HG03378 (cell line): Measurements from ENCODE around the gene ABI3BP.
A peak's percentile ranks its signal among the peaks of the same experiment; 100 is the strongest.
"Not testable (repeated sequence)": the region's sequence is repeated elsewhere in the genome, so short reads cannot be mapped to it uniquely, and the experiment has no call there.

Experiments
- ATAC-seq: cut with Tn5 transposase; IDR thresholded peaks from one replicate; pipeline ENCODE4 v1.9.1; 2021; ENCODE audit warnings: mild to moderate bottlenecking, moderate library complexity; ENCODE audit not compliant: unreplicated experiment

Gene ABI3BP

DNA sequence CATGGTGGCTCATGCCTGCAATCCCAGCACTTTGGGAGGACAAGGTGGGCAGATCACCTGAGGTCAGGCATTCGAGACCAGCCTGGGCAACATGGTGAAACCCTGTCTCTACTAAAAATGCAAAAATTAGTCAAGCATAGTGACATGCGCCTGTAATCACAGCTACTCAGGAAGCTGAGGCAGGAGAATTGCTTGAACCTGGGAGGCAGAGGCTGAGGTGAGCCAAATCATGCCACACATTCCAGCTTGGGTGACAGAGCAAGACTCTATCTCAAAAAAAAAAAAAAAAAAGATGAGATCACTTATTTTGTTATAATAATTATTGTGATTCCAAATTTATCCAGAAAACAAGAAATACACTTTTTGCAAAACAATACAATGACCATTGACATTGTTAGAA is 47.1 kb downstream of the ABI3BP start:
- not testable (repeated sequence) for ATAC-seq

DNA sequence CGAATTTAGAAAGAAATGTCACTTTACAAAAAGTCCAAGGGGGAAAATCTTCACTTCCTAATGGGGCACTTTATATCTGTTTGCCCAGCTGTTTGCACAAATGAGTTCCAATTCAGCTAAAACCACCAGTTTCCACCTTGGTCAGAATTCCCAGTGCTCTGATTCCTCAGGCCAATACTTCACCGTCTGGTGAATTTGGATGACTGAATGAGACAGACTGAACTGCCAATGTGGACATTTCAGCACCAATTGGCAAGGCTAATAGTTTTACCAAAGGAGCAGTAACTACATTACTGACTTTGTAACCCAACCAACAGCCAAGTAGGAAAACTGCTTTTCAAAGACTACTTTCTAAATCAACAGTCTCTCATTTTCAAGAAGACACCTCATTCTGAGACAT is 51.8 kb downstream of the ABI3BP start:
- no peak for ATAC-seq

DNA sequence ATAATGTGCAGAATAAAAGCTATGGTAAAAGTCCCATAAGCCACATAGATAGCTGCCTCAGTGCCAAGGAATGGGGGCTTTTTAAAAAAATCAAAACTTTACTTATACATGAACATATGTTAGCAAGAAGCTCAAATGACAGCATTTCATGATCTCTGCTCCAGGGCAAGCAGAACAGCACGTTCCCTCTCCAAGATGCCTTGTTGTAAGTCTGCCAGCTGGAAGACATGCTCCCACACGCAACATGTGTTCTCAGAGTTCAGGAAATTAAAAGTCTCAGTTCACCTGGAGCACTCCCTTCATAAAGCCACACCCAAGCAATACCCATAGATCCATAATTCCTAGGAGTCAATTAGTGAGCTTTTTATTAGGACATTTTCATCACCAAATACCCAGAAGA is 52.2 kb downstream of the ABI3BP start:
- ATAC-seq = no peak

DNA sequence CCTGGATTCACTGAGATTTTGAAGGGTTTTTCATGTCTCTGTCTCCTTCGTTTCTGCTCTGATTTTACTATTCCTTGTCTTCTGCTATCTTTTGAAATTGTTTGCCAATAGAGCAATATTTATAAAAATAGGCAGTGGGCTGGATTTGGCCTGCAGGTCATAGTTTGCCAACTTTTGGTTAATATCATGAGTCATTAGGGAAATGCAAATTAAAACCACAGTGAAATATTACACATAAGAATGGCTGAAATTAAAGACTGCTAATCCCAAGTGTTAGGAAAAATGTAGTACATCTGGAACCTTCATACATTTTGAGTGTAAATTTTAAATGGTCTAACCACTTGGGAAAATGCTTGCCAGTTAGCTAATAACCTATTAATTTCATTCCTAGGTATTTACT is 56.3 kb downstream of the ABI3BP start:
- ATAC-seq = no peak

DNA sequence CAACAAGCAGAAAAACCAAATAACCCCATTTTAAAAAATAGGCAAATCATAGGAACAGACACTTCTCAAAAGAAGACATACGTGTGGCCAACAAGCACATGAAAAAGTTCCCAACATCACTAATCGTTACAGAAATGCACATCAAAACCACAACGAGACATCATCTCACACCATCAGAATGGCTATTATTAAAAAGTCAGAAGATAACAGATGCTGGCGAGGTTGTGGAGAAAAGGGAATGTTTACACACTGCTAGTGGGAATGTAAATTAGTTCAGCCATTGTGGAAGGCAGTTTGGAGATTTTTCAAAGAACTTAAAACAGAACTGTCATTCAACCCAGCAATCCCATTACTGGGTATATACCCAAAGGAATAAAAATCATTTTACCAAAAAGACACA is 60.7 kb downstream of the ABI3BP start:
- ATAC-seq = no peak

DNA sequence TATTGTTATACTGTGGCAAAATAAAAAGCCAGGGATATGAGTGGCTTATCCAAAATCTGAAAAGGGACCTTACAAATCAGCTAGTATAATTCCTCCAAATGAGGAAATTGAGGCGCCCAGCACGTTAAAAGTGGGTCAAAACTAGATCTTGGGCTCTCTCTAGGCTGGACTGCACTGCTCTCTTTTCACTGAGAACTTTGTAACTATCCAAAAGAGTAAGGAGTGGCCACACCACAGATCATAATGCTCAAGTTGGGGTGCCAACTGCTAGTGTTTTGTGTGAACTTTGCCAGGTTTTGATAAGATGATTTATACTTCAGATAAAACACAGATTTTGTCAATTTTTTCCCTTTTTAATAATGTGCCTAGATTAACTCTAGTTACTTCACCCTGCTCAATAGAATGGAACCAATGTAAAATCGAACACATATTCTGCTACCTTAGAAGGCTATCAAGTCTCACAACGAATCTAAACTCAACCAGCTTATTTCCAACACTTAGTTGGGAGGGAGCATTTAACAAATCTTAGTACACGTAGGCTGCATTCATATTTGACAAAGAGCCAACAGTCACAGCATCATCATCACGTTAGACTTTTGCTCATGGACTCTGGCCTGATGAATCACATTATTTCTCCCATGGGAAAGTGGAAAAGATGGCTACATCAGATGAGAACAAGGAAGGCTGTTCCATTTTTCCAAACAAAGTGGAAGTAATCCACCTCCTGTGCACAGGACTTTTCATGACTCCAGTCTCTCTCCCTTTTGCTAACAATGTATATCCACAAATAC is 64.4 kb downstream of the ABI3BP start:
- ATAC-seq = no peak

DNA sequence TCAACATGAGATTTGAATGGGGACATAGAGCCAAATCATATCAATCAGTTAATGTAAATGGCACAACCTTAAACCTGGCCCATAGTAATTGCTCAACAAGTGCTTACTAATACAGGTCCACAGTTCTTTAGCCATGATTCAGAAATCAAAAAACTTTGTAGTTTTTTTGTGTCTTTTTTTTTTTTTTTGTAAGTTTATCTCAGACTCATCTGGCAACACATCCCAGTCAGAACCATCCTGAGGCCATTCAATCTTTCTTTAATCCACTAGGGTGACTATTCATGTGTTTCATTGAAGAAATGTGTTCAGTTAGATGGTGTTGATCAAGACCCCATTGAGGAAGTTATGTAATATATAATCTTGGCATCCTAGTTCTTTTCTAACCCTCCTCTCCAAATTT is 65.4 kb downstream of the ABI3BP start:
- no peak for ATAC-seq

DNA sequence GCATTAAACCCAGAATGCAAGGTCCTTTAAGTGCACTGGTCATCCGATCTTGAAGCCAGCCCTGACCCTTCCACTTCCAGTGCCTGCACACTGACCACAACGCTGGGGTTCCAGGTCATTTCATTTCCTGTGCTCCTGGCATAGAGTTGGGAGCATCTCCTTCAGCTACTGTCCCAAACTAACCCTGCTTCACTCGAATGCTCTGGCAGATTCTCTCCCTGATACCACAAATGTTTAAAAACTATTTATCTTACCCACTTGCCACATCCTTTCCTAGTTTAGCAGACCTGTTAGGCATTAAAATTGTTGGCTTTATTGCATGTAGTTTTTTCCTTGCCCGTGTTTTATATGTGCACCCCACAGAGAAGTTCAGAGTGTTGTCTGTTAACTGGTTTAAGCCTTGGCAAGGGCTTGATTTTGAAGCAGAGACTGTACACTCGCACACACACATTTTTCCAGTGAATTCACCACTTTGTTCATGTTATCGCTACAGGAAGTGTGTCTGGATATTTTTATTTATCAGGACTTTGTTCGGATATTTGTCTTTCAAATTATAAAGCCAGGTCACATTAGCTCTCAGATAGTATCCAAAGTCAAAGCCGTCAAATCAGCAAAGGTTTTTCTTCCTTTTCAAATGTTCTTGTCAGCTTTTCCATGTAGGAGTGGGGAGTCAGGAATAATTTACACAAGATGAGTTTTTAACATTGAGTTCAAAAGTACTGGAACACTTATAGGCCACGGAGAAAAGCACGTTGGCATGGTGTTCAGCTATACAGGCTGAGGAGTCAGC is 77.3 kb downstream of the ABI3BP start:
- no peak for ATAC-seq

DNA sequence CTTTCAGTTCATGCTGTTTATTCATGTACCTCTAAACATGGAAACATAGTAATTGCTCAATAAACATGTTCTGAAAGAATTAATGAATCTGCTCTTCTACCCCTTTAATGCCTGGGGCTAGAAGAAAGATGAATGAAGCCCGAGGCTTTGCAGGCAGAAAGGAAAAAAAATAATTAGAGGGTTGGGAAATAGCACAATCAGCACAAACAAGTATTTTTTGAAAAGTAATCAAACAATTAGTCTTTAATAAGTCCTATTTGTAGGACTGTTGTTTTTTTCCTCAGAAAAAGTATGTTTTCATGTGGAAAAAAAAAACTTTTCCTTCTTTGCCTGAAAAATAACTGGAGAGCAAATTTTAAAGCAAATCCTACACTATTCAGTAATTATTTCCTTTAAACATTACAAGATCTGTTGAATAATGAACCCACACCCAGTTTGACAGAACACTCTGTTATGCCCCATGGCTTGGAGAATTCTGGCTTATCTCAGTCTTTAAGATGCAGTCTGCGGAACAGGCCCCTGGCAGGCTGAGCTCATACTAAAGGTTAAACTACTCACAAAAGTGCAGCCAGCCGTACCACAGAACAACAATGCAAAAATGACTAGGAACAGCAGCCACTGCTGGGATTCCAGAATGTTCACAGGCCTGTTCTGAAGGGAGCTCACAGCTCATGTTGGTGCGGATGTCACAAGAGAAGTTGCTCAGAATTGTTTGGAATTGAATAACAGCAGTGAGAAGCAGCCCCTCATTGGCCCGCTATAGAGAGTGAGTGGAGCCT is 79.2 kb downstream of the ABI3BP start:
- ATAC-seq = no peak

DNA sequence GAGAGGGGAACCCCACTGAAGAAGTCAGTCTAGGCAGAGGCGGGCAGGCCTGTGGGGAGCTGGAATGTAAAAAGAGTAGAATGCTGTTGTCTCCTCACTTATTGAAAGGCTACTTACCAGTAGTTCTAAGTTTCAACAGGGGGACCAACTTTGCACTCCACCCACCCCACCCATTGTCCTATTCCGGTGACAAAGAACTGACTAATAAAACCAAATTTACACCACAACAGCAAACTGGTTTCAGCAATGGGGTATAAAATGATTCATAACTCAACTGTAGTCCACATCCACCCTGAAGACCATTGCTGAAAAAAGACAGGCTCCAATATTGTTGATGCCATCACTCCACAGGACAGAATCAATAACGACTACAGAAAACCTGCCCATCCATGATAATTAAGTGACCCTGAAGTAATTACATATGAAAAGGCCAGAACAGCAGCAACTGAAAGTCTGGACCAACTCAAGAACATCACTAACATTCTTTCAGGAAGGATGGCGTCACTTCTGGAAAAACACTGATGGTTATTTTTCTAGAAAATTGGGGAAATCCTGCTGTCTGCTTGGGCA is 80.2 kb downstream of the ABI3BP start:
- ATAC-seq = no peak

DNA sequence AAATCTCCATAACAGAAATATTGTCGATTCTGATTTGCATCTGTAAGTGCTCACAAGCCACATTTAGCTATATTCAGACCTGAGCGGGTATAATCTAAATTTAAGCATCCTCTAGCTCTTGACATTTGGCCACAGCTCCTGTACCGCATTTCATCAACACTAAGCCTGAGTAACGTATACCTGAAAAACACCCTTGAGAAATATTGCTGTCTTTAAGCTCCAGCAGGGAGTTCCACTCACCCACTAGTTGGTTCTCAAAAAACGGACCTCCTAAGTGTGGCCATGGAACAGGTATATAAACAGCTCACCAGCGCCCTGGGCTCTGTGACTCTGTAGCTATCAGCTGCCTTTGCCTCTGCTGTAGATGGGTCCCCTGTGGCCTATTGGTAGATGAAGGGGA is 80.7 kb downstream of the ABI3BP start:
- ATAC-seq = no peak

DNA sequence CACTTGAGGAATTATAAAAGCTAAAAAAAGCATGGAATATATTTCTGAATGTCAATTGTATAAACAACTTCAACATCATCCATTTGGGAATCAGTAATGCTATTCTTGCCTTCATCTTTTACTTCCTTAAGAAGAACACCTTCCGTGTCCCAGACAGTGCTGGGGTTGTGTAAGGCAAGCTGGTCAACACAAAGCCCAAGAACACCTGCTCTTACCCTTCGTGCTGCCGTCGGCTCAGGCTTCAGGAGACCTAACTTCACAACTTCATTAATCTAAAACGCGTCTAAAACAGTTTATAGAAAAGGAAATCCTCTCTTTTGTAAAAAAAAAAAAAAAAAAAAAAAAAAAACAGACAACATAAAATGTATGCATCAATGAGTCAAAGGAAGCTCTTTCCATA is 81.3 kb downstream of the ABI3BP start:
- ATAC-seq = no peak

DNA sequence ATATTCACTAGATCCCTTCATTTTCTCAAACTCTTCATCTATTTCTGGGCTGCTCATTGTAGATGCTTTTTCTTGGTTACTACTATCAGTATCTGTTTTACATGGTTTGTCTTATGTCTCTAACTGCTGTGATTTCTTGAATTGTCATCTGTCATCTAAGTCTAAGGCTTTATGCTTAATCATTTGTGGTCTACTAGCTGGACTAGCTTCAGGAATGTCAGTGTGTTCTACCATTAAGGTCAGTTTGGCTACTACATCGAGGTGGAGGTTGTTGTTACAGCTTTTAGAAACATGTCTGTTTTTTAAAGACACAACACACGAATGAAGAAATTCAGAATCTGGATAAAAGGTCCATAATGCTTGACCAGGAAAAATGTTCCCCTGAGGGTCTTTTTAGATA is 82.2 kb downstream of the ABI3BP start:
- no peak for ATAC-seq

DNA sequence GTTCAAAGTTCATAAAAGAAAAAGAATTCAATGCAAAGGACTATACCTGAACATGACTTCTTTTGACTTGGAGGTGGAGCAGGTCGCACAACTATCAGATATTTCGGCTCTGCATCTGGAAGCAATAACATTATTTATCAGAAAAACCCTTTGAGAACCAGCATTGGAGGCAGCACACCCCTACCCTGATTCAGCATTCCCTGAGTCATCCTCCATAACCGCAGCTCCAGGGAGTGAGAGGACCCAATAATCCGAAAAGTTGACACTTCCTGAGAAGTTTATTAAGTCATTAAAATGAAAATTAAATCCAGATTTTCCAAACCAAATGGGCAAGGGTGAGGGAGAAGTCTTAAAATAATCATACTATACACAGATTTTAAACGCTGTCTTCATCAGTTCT is 90.6 kb downstream of the ABI3BP start:
- no peak for ATAC-seq

DNA sequence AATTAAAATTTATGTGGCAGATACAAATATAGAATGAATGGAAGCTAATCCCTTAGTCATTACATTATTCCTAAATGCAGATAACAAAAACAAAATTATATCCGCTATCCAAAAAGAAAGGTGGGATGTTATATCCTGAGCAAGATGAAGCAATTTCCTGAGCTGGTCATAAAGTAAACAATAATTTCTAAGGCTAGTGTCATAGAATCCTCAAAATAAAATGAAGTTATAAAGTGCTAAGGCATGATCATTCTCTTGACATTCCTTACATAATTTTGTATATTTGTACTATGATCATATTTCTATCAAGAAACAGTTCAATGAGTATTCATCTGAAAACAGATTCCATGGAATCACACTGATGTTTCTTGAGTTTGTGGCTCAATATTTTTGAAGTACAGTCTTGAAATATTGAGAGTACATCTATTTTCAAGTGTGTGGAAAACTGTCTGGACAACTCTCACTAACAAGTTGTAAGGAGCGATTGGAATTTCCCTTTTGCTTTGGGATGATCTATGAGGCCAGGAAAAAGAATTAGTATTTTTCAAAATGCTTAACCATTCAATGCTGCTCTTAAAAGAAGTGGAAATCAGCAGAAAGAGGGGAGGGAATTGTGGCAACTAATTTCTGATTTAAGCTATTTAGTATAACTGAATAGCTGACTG is 92.4 kb downstream of the ABI3BP start:
- ATAC-seq = no peak

DNA sequence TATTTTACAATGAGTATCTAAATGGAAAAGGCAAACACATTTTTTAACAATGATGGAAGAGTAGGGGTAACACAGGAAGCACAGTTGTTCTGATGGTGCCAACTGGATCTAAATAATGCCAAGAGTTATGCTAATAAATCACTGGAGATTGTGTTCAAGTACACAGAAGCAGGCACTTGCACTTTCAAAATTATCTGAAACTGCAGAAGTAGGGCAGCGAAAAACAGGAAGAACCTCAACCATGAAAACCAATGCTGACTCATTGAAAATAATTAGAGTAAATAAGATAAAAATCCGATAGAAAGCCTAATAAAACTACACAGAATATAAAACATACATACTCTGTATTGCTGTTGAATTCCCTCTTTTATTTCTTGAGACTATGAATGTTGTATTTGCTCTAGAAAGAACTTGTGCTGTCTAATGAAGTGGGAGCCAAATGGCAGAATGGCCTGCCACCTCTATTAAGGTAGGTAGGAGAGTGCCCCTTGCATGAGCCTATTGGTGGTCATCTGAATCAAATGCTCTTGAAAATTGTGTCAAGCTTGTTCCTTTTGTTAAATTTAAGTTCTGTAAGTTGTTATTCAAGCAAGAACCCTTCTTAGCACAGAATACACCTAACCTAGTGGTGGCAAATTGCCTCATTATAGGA is 93.7 kb downstream of the ABI3BP start:
- peak; percentile 88 for ATAC-seq

DNA sequence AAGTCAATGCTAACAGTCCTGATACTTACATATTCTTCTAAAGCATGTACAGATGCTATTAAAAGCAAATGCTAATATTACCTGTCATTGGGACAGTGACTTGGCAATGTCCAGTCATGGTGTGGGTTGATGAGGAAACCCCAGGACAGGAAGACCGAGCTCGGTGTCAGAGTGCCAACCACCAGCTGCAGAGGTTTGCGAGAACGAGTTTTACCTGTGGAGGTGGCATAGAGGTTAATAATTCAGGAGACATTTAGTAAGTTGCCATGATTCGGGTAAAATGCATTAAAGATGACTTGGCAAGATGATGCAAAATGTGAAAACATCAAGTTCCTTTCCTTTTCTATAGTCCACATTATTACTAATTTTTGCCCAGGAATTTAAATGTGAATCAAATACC is 94.5 kb downstream of the ABI3BP start:
- ATAC-seq = no peak

DNA sequence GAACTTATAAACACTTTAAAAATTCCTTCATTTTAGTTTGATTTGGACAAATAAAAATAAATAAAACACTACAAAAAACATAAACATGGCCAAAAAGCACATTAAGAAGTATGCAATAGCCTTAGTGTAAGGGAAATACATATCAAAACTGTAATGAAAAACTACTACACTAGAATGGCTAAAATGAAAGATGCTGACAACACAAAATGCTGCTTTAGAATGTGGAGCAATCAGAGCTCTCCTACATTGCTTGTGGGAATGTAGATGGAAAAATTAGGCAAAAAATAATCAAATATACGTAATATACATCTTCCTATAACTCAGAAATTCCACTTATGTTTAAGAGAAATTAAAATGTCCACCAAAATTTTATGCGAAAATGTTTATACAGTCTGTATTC is 96.2 kb downstream of the ABI3BP start:
- ATAC-seq = no peak

DNA sequence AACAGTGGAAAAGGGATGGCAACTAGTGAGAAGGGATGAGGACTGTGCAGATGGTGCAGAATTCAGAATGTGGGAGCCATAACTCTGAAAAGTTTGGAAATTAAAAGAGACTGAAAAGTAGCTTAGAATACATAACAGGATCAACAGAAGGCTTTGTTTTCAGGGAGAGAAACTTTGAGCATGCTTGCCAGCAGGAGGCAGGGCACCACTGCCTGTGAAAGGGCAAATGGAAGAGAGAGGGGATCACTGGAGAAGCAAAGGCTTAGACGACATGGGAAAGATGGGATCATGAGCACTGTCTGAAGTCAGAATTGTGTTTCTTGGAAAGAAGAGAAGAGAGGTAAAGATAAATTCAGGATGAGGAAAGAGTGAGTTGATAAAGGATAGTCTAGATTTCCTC is 99.6 kb downstream of the ABI3BP start:
- ATAC-seq = no peak

DNA sequence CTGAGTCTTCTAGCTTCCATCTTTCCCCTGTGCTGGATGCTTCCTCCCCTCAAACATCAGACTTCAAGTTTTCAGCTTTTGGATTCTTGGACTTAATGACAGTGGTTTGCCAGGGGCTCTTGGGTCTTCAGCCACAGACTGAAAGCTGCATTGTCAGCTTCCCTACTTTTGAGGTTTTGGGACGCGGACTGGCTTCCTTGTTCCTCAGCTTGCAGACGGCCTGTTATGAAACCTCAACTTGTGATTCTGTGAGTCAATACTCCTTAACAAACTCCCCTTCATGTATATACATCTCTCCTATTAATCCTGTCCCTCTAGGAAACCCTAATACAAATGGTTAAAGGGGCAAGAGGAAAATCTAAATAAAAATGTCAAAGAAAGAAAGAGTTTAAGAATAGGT is 100.1 kb downstream of the ABI3BP start:
- ATAC-seq = no peak
